ENCODE measurements around the gene UGT1A9.

- no peak for TF ChIP-seq CTCF (conservative IDR thresholded peaks at IDR 0.05 in 1 of 2, IDR thresholded peaks at IDR 0.05 in 1 of 2; ENCODE audit: low read depth in 1 of 2, low read length in 2 of 2)
- no peak for TF ChIP-seq EZH2 (IDR thresholded peaks at IDR 0.05; ENCODE audit: low read length, missing control alignments)
These were observed 144.2 kb downstream of the UGT1A9 start for GRCh38 chr2:233815861-233816260.

Data from fibroblast of lung (primary cell).